DMS53 treated with DMSO at 0.1 percent for 48 hours (cell line): ENCODE data around the gene SPEM1.

Experiments used
- DNase-seq: peaks from one replicate; lab custom pipeline; 2025; ENCODE audit not compliant: unreplicated experiment; lab: John Stamatoyannopoulos, UW

Gene SPEM1

GRCh38 chr17:7418472-7419152 is 1.5 kb upstream of the SPEM1 start:
- no peak for DNase-seq

- DNase-seq, result no peak
Measured at GRCh38 chr17:7421186-7421585, 1.1 kb downstream of the SPEM1 start.

- DNase-seq, result no peak
Measured at GRCh38 chr17:7423679-7424078, 3.6 kb downstream of the SPEM1 start.

DNA sequence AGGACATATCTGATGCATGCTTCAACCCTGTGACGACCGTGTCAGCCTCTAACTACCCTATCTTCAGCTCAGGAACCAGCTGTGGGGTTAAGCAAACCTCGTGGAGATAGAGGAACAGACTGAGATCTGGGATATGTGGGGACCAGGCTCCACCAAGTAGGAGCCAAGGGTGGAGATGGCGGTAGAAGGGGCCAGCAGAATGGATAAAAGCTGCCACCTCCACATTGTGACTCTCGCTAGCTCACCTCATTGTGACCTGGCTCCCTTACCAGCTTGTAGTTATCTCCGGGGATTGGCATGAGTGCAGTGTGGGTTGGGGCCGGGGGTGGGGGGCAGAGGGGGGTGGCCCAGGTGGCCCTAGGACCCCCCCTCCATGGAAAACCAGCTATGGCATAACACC is 5.2 kb downstream of the SPEM1 start, which contains the start of gene SPEM2:
Gene SPEM2 (plus strand): TSS at position 301 of the 400 bp plus-strand sequence. CDS start 73 bp downstream, at position 374.
- no peak for DNase-seq

DNA sequence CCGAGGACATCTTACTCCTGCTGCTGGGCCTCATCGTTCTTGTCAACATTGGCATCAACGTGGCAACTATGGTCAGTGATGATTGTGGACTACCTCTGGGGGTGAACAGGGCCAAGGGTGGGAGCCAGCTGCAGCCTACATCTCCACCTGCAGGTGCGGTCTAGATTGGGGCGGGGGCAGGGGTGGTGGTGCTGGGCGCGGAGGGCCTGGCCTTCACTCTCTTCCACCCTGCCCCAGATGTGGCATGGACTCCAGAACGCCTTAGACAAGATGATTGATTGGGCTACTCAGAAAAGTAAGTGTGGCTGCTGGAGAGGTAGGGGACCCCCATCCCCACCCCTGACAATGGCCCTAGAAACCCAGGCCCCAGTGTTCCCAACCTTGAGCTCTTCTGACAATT is 5.6 kb downstream of the SPEM1 start:
- DNase-seq, result no peak

DNA sequence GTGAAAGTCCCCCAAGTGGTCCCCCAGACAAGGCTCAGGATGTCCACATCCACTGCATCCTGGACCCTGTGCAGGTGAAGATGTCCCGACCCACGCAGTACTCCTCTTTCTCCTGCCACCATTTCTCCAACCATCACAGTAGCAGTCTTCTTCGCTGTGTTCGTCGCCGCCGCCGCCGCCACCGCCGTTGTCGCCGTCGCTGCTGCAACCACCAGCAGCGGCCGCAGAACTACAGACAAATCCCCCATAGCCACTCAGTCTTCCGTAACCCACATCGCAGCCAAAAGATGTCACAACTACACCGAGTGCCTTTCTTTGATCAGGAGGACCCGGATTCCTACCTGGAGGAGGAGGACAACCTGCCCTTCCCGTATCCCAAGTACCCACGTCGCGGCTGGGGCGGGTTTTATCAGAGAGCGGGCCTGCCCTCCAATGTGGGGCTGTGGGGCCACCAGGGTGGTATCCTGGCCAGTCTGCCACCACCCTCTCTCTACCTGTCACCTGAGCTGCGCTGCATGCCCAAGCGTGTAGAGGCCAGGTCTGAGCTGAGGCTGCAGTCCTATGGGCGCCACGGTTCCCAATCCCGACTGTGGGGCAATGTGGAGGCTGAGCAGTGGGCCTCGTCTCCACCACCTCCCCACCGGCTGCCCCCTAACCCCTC is 6.2 kb downstream of the SPEM1 start:
- no peak for DNase-seq

- DNase-seq, result no peak
Measured at GRCh38 chr17:7426896-7427489, 6.9 kb downstream of the SPEM1 start.

- no peak for DNase-seq
Measured at GRCh38 chr17:7427549-7427948, 7.4 kb downstream of the SPEM1 start.

- DNase-seq, result no peak
Measured at GRCh38 chr17:7428557-7428956, 8.4 kb downstream of the SPEM1 start, which contains the start of gene SPEM3. Gene SPEM3, plus strand, starts transcription at chr17:7428857. Its CDS starts 46 bp downstream, at chr17:7428903.

DNA sequence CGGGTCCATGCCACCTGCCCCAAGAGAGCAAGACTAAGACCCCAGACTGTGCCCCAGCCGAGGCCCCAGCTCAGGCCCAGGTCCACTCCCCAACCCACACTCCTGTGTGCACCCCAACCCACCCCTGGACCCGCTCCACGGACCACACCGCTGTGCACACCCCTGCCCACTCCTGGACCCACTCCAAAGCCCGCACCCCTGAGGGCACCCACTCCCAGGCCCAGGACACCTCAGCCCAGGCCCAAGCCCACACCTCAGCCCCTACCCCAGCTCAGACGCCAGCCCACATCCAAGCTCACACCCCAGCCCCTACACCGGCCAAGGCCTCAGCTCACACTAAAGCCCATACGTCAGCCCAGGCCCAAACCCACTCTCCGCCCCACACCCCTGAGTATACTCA is 9.6 kb downstream of the SPEM1 start:
- DNase-seq, result no peak

GRCh38 chr17:7431231-7431630 is 11.1 kb downstream of the SPEM1 start:
- DNase-seq, result no peak

DNA sequence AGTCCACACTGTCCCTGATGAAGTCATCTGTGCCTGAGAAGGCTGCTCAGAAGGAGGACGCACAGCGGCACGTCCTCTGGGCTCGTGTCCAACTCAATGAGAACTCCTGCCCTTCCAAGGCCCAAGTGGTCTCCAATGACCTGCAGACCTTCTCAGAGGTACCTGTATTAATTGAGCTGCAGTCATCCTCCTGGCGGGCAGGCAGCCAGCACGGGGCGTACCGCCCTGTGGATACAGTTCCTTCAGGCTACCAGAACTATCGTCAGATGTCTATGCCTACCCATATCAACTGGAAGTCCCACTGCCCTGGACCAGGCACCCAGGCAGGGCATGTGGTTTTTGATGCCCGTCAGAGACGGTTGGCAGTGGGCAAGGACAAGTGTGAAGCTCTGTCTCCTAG is 12.2 kb downstream of the SPEM1 start:
- DNase-seq, result no peak

DNA sequence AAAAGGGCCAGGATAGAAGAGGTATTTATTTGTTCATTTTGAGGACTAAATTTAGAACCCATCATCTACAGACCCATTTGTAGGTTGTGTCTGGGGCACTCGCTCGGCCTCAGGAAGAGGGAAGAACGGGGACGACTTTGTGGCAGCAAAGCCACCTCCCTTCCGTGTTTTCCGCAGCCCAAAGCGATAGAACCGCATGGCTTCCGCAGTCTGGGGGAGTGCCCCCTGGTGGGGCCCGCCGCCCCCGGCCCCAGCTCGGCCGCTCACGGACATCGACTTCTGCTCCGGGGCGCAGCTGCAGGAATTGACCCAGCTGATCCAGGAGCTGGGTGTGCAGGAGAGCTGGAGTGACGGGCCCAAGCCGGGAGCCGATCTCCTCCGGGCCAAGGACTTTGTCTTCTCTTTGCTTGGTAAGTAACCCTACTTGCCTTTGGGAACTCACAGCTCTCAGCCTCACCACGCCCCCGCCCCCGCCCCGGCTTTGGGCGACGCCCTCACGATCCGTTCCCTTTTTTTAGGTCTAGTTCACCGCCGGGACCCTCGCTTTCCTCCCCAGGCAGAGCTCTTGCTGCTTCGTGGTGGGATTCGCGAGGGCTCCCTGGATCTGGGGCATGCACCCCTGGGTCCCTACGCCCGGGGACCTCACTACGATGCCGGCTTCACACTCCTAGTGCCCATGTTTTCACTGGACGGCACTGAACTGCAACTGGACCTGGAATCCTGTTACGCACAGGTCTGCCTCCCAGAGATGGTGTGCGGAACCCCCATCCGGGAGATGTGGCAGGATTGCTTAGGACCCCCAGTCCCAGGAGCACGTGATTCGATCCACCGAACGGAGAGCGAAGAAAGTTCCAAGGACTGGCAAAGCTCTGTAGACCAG is 15.8 kb downstream of the SPEM1 start:
- peak; percentile 82 for DNase-seq

- peak; percentile 93 for DNase-seq
Measured at GRCh38 chr17:7436556-7437368, 16.6 kb downstream of the SPEM1 start.

DNA sequence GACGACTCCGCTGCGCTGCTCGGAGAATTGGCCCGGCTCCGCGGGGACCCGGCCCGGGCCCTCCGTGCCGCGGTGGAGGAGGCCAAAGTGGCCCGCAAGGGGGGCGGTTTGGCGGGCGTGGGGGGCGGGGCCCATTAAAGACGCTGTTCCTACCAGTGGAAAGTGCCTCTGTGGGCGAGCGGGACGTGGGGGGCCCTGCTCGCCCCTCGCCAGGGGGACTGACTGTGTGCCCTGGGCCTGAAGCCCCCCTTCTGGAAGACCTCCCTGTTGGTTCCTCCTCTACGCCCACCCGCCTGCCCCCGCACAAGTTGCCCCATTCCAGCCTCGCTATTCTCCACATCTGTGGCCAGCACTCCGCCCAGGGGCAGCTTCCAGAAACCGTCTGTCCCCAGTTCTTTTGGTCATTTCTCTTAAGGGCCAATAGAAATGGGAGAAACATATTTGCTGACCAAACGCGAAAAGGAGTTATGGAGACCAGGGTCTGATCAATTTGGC is 17.3 kb downstream of the SPEM1 start:
- peak; percentile 58 for DNase-seq

- DNase-seq, result peak; percentile 79
Measured at GRCh38 chr17:7437950-7438614, 18.0 kb downstream of the SPEM1 start.

GRCh38 chr17:7438656-7439460 is 18.7 kb downstream of the SPEM1 start:
- DNase-seq, result no peak

- no peak for DNase-seq
Measured at GRCh38 chr17:7439462-7440112, 19.5 kb downstream of the SPEM1 start, which contains the start of gene FGF11. Gene FGF11, plus strand, starts transcription at chr17:7439512. Its CDS starts 109 bp downstream, at chr17:7439621.
